Esophagus squamous epithelium (tissue), 5 donors: Measurements from ENCODE around the gene RASSF5. TPM values are rescaled to one million over a fixed set of nuclear protein-coding genes. Genes with fewer than 3 reads are reported as not detected.

Experiments used
- DNase-seq: peaks from one replicate; lab custom pipeline; 2025; lab: John Stamatoyannopoulos, UW
- H3K27ac ChIP-seq, 4 donors: fragments of 200-600 bp; sonication (generic); one replicate each; pipeline ENCODE4 v1.5.1; 2016 to 2019; ENCODE audit warnings: mild to moderate bottlenecking in 1 of 4
- H3K27me3 ChIP-seq, 4 donors: fragments of 200-600 bp; sonication (generic); 1 replicate in 3 of 4; 2 replicates in 1 of 4; pipeline versions ENCODE4 v1.5.1 to v1.6.0; 2017 to 2021; ENCODE audit warnings: antibody characterized with exemption in 1 of 4
- H3K36me3 ChIP-seq, 3 donors: fragments of 200-600 bp; sonication (generic); one replicate each; pipeline ENCODE4 v1.5.1; 2016 to 2019
- H3K4me1 ChIP-seq, 3 donors: fragments of 200-600 bp; sonication (generic); one replicate each; pipeline ENCODE4 v1.5.1; 2017 to 2019
- H3K4me3 ChIP-seq, 4 donors: fragments of 200-600 bp; sonication (generic); 1 replicate in 3 of 4; 2 replicates in 1 of 4; pipeline ENCODE4 v1.5.1; 2016 to 2019; ENCODE audit warnings: mild to moderate bottlenecking in 2 of 4, moderate library complexity in 1 of 4
- H3K9me3 ChIP-seq, 3 donors: fragments of 200-600 bp; sonication (generic); one replicate each; pipeline ENCODE4 v1.5.1; 2016 to 2019
- POLR2A ChIP-seq, 4 donors: fragments of 450-650 bp; IDR thresholded peaks; one replicate each; pipeline ENCODE4 v1.6.1; 2017; ENCODE audit warnings: antibody characterized with exemption in 4 of 4, mild to moderate bottlenecking in 4 of 4, moderate library complexity in 3 of 4
- WGBS, 2 donors: methylation state at CpG; one replicate each; pipeline ENCODE4 v1.1.5; 2018; 5-methylcytosine and 5-hydroxymethylcytosine counted together
- intact Hi-C: fragments of 100-400 bp; cut with DNase I; formaldehyde crosslinking; loops from one replicate; pipeline ENCODE4 v1.15.0; 2022
- small RNA-seq, 4 donors: library from RNA; depleted of rRNA; stranded (forward); fragments of <200 nt; gene quantifications; one replicate each; pipeline ENCODE3, GENCODE V24; 2016
- total RNA-seq, 4 donors: library from RNA; depleted of rRNA; stranded (reverse); fragments of >200 nt; gene quantifications; one replicate each; pipeline ENCODE4 v1.1.0, GENCODE V29; 2016
- TF ChIP-seq, protein P1 (sequence below), 6 experiments: fragments of 450-650 bp in 4 of 6; fragments of 200-600 bp in 2 of 6; sonication (generic) in 2 of 6; IDR thresholded peaks; one replicate each; pipeline ENCODE4 v1.5.1; 2016 to 2019; ENCODE audit warnings: antibody characterized with exemption in 6 of 6, mild to moderate bottlenecking in 4 of 6, moderate library complexity in 4 of 6
- donor health status: DM: yes; HTN: yes; CAD: no.

RASSF5 gene
- total RNA-seq, 4 donors from 2014 or later, result 29.2 to 85.3 (median 35.1) TPM

DNA sequence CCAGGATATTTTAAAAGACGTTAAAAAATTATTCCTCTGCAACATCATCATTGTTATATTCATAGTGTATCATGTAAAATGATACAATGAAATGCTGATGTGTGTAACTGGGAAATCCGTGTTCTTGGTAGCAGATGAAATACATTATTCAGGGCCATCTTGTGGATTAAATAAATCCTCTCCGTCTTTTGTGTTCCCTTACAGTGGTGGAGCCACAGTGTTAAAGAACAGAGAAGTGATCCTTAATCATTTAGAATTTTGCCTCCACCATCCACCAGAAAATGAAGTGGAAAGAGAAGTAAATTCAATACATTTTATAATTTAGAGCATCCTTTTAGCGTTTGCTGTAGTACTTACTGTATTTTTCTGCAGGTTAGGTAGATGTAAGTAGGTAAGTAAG is 129.3 kb downstream of the RASSF5 start:
- H3K4me1 ChIP-seq, result peaks cover 4 to 44% (median 20%) of the 10 kb centered on the region in 3 donors
- DNase-seq, result no peak
- H3K27me3 ChIP-seq, result no peaks in the 10 kb centered on the region
- intact Hi-C loops, result no loop called here
- H3K4me3 ChIP-seq, result peak overlapping the region in 1 of 4 donors; percentile 81
- no peaks in the 10 kb centered on the region for H3K9me3 ChIP-seq
- TF ChIP-seq, protein P1, sequence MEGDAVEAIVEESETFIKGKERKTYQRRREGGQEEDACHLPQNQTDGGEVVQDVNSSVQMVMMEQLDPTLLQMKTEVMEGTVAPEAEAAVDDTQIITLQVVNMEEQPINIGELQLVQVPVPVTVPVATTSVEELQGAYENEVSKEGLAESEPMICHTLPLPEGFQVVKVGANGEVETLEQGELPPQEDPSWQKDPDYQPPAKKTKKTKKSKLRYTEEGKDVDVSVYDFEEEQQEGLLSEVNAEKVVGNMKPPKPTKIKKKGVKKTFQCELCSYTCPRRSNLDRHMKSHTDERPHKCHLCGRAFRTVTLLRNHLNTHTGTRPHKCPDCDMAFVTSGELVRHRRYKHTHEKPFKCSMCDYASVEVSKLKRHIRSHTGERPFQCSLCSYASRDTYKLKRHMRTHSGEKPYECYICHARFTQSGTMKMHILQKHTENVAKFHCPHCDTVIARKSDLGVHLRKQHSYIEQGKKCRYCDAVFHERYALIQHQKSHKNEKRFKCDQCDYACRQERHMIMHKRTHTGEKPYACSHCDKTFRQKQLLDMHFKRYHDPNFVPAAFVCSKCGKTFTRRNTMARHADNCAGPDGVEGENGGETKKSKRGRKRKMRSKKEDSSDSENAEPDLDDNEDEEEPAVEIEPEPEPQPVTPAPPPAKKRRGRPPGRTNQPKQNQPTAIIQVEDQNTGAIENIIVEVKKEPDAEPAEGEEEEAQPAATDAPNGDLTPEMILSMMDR (IDR thresholded peaks at IDR 0.05), result no peak
- TF ChIP-seq POLR2A (IDR thresholded peaks at IDR 0.05), result no peak
- H3K27ac ChIP-seq, result peak overlapping the region in 1 of 4 donors; percentile 6
- 40 to 43% methylated on average over 4 of the region's 4 CpGs for WGBS, 2 donors
- no peaks in the 10 kb centered on the region for H3K36me3 ChIP-seq

DNA sequence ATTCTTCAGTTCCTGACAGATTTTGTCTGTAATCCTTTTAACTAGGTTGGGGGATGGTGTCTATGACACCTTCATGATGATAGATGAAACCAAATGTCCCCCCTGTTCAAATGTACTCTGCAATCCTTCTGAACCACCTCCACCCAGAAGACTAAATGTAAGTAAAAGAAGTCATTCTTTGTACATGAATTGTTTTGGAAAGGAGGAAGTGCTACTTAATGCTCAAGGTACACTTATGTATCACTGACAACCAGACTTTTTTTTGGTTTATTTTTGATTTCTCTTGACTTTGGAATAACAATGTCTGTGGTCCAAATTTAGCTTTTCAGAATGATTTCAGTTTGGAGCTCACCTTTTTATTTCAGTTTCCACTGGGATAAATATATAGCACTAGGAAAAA is 130.3 kb downstream of the RASSF5 start:
- Histone ChIP-seq H3K4me3 (no peak overlapping the region), H3K36me3 (no peaks in the 10 kb centered on the region), H3K4me1 (peaks cover 4 to 44% (median 20%) of the 10 kb centered on the region in 3 donors), H3K27me3 (no peaks in the 10 kb centered on the region), H3K27ac (no peak overlapping the region), H3K9me3 (no peaks in the 10 kb centered on the region)
- intact Hi-C loops, result no loop called here
- TF ChIP-seq, protein P1 (IDR thresholded peaks at IDR 0.05), result no peak
- TF ChIP-seq POLR2A (IDR thresholded peaks at IDR 0.05), result no peak
- no peak for DNase-seq

Small RNAs within 50 kb of the gene (small RNA-seq; reads per million reads assigned to genes)
- 0 reads per million in 4 donors for gene MIR6769B

Other genes starting within 250 kb of the RASSF5 start
- gene IKBKE, start 37.1 kb upstream of the RASSF5 start, total RNA-seq, result 10 to 100 TPM; 12.6 to 23.7 (median 18.1) TPM
- 10 to 100 TPM; 26.8 to 54.4 (median 42.2) TPM for gene EIF2D, start 104.9 kb downstream of the RASSF5 start, total RNA-seq
- gene DYRK3, start 128.0 kb downstream of the RASSF5 start, total RNA-seq, result 1 to 10 TPM; 2.5 to 9.1 (median 4.0) TPM
- gene MAPKAPK2, start 177.4 kb downstream of the RASSF5 start, total RNA-seq, result 10 to 100 TPM; 37.8 to 50.7 (median 43.2) TPM